Epithelial cell of esophagus (primary cell): ENCODE results near the gene PREX1.

ENCODE experiments used
- DNase-seq: peaks from one replicate; pipeline ENCODE4 v3.0.0; 2010; ENCODE audit warnings: low read depth
- H3K4me3 ChIP-seq: 2 replicates; pipeline ENCODE4 v1.5.1; 2011; ENCODE audit warnings: mild to moderate bottlenecking, low read length, control low read depth
- TF ChIP-seq, protein P1 (sequence below): IDR thresholded peaks from 2 replicates; pipeline ENCODE4 v1.5.1; 2011; ENCODE audit warnings: low read depth, mild to moderate bottlenecking, low read length, control low read depth, inconsistent platforms; ENCODE audit not compliant: insufficient read depth; ENCODE audit errors: missing control alignments

The PREX1 gene

DNA sequence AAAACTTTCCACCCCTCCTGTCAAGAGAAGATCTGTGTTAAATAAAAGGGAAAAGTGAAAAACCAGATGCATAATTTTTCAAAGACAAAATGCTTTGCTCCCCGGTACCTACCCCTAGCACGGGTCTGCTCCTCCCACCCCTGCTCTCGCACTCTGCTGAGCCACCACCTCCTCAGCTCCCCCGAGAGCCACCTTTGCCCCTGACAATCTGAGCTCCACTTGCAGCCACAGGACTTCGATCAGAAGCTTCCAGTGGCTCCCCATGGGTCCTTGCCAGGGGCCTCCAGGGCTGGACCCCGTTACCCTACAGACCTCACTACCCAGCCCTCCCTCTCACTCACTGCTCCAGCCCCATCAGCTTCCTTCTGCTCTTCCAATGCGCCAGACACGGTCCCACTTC, 171.7 kb downstream of the PREX1 start:
- H3K4me3 ChIP-seq: no peak overlapping the region
- TF ChIP-seq, protein P1, sequence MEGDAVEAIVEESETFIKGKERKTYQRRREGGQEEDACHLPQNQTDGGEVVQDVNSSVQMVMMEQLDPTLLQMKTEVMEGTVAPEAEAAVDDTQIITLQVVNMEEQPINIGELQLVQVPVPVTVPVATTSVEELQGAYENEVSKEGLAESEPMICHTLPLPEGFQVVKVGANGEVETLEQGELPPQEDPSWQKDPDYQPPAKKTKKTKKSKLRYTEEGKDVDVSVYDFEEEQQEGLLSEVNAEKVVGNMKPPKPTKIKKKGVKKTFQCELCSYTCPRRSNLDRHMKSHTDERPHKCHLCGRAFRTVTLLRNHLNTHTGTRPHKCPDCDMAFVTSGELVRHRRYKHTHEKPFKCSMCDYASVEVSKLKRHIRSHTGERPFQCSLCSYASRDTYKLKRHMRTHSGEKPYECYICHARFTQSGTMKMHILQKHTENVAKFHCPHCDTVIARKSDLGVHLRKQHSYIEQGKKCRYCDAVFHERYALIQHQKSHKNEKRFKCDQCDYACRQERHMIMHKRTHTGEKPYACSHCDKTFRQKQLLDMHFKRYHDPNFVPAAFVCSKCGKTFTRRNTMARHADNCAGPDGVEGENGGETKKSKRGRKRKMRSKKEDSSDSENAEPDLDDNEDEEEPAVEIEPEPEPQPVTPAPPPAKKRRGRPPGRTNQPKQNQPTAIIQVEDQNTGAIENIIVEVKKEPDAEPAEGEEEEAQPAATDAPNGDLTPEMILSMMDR: no peak
- no peak for DNase-seq

DNA sequence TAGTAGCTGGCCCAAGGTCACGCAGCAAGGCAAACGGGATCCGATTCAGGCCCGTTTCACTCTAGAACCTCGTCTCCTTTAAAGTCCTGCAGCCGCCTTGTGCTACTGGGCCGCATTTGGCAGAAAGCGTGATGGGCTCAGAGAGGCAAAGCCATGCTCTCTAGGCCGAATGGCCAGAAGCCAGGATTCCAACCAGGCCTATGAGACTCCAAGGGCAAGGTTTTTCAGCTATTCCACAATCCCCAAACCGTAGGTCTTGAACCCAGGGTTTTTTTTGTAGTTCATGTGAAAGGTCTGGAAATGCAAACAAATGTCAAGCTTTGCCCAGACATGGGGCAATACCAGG, 174.1 kb downstream of the PREX1 start:
- H3K4me3 ChIP-seq: no peak overlapping the region
- TF ChIP-seq, protein P1: no peak
- no peak for DNase-seq

DNA sequence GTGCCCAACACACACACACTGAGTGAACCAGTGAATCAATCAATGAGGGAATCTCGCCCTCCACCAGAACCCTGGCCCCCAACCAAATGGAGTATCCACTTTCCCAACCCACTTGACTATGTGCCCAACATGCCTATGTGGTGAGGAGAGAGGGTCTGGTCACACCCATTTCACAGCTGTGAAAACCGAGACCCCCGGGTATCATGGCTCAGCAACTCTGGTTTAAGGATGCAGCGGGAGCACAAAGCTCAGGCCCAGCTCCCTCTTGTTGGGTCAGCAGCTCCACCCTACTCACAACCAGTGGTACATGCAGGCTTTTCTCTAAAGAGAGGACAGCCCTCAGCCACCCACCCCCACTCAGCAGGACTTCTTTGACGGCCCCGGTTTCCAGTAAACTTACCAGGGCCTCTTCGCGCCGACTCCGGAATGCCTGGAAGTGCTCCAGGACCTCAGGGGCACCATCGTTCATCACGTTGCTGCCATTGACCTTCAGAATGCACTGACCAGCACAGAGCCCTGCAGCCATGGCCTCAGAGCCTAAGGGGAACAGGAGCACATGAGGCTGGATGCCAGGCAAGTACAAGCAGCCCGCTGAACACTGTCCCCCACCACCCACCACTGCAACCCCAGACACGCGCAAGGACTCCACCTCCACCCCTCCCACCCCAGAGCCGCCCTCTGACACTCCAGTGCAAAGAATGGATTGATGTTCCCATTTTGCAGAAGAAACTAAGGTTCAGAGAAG, 174.7 kb downstream of the PREX1 start:
- TF ChIP-seq, protein P1: no peak
- no peak for DNase-seq
- H3K4me3 ChIP-seq: no peak overlapping the region

DNA sequence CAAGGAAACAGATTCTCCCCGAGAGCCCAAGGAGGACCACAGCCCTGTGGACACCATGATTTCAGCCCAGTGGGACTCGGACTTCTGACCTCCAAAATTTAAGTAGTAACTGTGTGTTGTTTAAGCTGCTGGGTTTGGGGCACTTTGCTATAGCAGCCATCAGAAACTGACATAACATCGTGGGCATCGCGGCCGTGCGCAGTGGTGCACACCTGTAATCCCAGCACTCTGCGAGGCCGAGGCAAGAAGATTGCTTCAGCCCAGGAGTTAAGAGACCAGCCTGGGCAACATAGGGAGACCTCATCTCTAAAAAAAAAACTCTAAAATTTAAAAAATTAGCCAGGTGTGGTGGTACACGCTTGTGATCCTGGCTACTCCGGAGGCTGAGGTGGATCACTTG, 175.8 kb downstream of the PREX1 start:
- DNase-seq: no peak
- TF ChIP-seq, protein P1: no peak

DNA sequence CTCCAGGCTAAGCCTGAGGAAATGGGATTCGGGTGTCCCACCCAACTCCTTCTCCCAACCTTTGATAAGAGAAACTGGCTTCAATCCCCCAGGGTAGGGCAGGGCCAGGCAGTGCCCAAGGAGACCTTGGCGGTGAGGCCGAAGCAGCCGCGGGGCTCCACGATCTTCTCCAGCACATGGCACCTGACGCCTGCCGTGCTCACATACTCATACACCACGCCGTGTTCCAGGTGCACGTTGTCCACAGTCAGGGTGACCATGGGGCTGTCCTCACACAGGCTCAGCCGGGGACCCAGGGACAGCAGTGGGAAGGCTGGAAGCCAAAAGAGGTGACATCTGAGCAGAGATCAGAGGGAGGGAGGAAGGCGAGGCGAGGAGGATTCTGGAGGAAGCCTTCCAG, 176.5 kb downstream of the PREX1 start:
- no peak overlapping the region for H3K4me3 ChIP-seq
- no peak for DNase-seq
- TF ChIP-seq, protein P1: no peak

More for the DNA sequence above, 175.8 kb downstream of the PREX1 start:
- H3K4me3 ChIP-seq: no peak overlapping the region

DNA sequence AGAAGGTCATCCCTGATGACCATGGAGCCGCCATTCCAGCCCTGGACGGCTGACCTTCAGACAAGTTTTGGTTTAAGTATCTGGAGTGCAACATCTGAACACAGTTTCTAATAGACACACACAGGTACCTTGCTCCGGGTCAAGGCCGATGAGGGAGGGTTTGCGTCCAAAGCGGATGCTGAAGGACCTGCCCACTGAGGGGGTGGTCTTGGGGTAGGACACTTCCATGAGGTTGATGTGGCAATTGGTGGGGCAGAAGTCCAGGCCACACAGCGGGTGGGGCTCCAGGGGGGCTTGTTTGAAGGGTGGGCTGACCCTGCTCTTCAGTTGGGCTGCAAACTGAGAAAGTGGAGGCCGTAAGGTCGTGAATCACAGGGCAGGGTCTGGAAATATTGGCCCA, 177.9 kb downstream of the PREX1 start:
- TF ChIP-seq, protein P1: no peak
- DNase-seq: no peak
- no peak overlapping the region for H3K4me3 ChIP-seq

DNA sequence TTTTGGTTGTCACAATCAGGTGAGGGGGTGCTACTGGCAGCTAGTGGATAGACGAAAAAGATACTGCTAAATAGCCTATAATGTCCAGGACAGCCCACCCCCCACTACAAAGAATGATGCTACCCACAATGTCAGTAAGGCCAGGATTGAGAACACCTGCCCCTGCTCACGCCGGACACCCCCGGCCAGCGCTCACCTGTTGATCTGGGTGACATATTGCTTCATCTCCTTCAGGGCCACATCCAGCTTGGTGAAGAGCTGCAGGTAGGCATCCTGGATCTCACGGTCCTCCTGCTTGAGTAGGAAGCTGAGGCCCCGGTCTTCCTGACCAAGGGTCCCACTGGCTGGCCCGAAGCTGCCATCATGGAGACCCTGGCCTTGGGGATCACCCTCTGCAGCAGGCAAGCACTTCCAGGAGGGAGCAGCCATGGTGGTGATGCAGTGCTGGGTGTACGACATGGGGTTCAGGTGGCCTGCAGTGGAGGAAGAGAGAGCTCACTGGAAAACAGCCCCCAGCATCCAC, 178.6 kb downstream of the PREX1 start:
- TF ChIP-seq, protein P1: no peak
- no peak for DNase-seq

More for the DNA sequence above, 178.6 kb downstream of the PREX1 start:
- H3K4me3 ChIP-seq: no peak overlapping the region
